Smooth muscle cell (in vitro differentiated cells): ENCODE measurements around the gene AP5S1. TPM values are rescaled to one million over a fixed set of nuclear protein-coding genes. Genes with fewer than 3 reads are reported as not detected.

Experiments
- DNase-seq: peaks from one replicate; lab custom pipeline; 2025; ENCODE audit not compliant: unreplicated experiment; lab: John Stamatoyannopoulos, UW
- H2AFZ ChIP-seq: fragments of 200-600 bp; sonication (generic); 2 replicates; pipeline ENCODE4 v1.6.0; 2016; ENCODE audit warnings: antibody characterized with exemption, low read depth, mild to moderate bottlenecking
- H3F3A ChIP-seq: fragments of 200-600 bp; sonication (generic); 2 replicates; pipeline ENCODE4 v1.6.0; 2017; ENCODE audit warnings: antibody characterized with exemption, low read depth
- H3K27ac ChIP-seq: fragments of 200-600 bp; sonication (generic); 2 replicates; pipeline ENCODE4 v1.5.1; 2016; ENCODE audit warnings: low read depth, mild to moderate bottlenecking
- H3K27me3 ChIP-seq: fragments of 200-600 bp; sonication (generic); 2 replicates; pipeline ENCODE4 v1.6.1; 2016; ENCODE audit warnings: low read depth, mild to moderate bottlenecking
- H3K36me3 ChIP-seq: fragments of 200-600 bp; sonication (generic); 2 replicates; pipeline ENCODE4 v1.5.1; 2016; ENCODE audit warnings: low read depth
- H3K4me1 ChIP-seq: fragments of 200-600 bp; sonication (generic); 2 replicates; pipeline ENCODE4 v1.5.1; 2016; ENCODE audit warnings: low read depth
- H3K4me2 ChIP-seq: fragments of 200-600 bp; sonication (generic); 2 replicates; pipeline ENCODE4 v1.6.0; 2016; ENCODE audit warnings: mild to moderate bottlenecking
- H3K4me3 ChIP-seq: fragments of 200-600 bp; sonication (generic); 2 replicates; pipeline ENCODE4 v1.5.1; 2016; ENCODE audit warnings: mild to moderate bottlenecking
- H3K79me2 ChIP-seq: fragments of 200-600 bp; sonication (generic); 2 replicates; pipeline ENCODE4 v1.6.0; 2016; ENCODE audit warnings: low read depth, mild to moderate bottlenecking
- H3K9ac ChIP-seq: fragments of 200-600 bp; sonication (generic); 2 replicates; pipeline ENCODE4 v1.6.0; 2016; ENCODE audit warnings: low read depth
- H3K9me3 ChIP-seq: fragments of 200-600 bp; sonication (generic); replicated peaks from 2 replicates; pipeline ENCODE4 v1.5.1; 2016; ENCODE audit warnings: low read depth
- H4K20me1 ChIP-seq: fragments of 200-600 bp; sonication (generic); 2 replicates; pipeline ENCODE4 v1.6.0; 2016; ENCODE audit warnings: low read depth
- WGBS: methylation state at CpG from one replicate; pipeline ENCODE4 v1.1.7; 2016; ENCODE audit warnings: low lambda C conversion rate; 5-methylcytosine and 5-hydroxymethylcytosine counted together
- polyA plus RNA-seq: library from polyadenylated mRNA; unstranded; fragments of >200 nt; fragmentation: Nextera tagmentation; extraction: Ambion mirVana; gene quantifications from 2 replicates; pipeline ENCODE4 v1.2.1, GENCODE V29; 2016
- total RNA-seq: library from RNA; depleted of rRNA; stranded (reverse); fragments of >200 nt; gene quantifications from 2 replicates; pipeline ENCODE4 v1.2.3, GENCODE V29; 2014
- TF ChIP-seq, protein P1 (sequence below): fragments of 200-600 bp; sonication (generic); IDR thresholded peaks from 2 replicates; pipeline ENCODE4 v1.5.1; 2017; ENCODE audit warnings: borderline replicate concordance, mild to moderate bottlenecking, antibody characterized with exemption; ENCODE audit not compliant: insufficient read depth, poor library complexity, severe bottlenecking

The AP5S1 gene
- total and polyA plus RNA-seq, 2 experiments from 2014 or later, result 3.1 to 14.7 TPM

DNA sequence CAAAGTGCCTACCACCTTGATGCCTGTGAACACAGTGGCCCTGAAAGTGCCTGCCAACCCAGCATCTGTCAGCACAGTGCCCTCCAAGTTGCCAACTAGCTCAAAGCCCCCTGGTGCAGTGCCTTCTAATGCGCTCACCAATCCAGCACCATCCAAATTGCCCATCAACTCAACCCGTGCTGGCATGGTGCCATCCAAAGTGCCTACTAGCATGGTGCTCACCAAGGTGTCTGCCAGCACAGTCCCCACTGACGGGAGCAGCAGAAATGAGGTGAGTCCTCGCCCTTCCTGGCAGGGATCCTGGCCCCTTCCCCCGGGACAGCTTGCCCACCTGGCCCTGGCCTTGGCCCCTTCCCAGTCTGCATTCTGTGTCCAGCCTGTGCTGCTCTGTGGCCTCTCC lies 44.2 kb downstream of the AP5S1 start:
- Histone ChIP-seq H3K4me3 (no peak overlapping the region), H3K4me1 (no peaks in the 10 kb centered on the region), H3K79me2 (no peaks in the 10 kb centered on the region), H3K36me3 (peaks cover 9% of the 10 kb centered on the region), H3F3A (no peaks in the 10 kb centered on the region), H3K27ac (no peak overlapping the region), H4K20me1 (peaks cover 12% of the 10 kb centered on the region), H3K27me3 (no peaks in the 10 kb centered on the region), H3K9me3 (no peaks in the 10 kb centered on the region), H3K4me2 (no peak overlapping the region), H2AFZ (no peak overlapping the region), H3K9ac (no peak overlapping the region)
- DNase-seq, result no peak
- 97% methylated on average over 5 of the region's 5 CpGs for WGBS
- TF ChIP-seq, protein P1, sequence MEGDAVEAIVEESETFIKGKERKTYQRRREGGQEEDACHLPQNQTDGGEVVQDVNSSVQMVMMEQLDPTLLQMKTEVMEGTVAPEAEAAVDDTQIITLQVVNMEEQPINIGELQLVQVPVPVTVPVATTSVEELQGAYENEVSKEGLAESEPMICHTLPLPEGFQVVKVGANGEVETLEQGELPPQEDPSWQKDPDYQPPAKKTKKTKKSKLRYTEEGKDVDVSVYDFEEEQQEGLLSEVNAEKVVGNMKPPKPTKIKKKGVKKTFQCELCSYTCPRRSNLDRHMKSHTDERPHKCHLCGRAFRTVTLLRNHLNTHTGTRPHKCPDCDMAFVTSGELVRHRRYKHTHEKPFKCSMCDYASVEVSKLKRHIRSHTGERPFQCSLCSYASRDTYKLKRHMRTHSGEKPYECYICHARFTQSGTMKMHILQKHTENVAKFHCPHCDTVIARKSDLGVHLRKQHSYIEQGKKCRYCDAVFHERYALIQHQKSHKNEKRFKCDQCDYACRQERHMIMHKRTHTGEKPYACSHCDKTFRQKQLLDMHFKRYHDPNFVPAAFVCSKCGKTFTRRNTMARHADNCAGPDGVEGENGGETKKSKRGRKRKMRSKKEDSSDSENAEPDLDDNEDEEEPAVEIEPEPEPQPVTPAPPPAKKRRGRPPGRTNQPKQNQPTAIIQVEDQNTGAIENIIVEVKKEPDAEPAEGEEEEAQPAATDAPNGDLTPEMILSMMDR, result no peak

DNA sequence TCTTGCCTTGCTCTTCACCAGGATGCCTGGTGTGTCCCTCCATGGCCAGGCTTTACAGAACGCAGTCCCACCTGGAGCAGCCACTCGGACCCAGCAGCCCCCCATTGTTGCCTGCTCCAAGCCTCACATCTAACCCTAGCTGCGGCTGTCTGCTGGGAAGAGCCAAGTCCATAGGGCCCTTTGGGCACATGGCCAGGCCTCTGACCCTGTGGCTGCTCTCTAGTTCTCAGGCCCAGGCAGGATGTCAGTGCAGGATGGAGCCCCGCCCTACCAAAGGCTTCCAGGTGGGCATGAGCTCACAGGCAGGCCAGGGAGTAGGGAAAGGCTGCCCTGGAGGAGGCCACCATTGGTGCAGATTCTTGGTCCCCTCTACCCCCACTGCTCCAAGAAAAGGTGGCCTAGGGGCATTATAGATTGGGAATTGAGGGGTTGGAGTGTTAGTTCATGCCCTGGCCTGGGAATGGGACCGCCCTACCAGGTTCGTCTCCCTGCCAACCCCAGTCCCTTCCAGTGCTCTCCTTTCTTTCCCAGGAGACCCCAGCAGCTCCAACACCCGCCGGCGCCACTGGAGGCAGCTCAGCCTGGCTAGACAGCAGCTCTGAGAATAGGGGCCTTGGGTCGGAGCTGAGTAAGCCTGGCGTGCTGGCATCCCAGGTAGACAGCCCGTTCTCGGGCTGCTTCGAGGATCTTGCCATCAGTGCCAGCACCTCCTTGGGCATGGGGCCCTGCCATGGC lies 45.0 kb downstream of the AP5S1 start:
- TF ChIP-seq, protein P1, result no peak

DNA sequence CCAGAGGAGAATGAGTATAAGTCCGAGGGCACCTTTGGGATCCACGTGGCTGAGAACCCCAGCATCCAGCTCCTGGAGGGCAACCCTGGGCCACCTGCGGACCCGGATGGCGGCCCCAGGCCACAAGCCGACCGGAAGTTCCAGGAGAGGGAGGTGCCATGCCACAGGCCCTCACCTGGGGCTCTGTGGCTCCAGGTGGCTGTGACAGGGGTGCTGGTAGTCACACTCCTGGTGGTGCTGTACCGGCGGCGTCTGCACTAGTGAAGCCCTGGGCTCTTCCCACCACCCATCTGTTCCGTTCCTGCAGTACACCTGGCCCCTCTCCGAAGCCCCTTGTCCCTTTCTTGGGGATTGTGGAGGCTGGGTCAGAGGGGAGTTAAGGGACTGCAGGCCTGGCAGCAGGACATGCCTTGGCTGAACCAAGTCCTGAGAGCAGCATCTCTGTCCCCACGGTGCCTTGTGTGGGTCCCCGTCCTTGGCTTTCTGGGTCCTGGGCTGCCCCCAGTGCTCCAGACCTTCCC lies 45.6 kb downstream of the AP5S1 start:
- H3K36me3 ChIP-seq, result peaks cover 9% of the 10 kb centered on the region
- TF ChIP-seq, protein P1, result no peak

More for the DNA sequence above, 45.0 kb downstream of the AP5S1 start:
- H4K20me1 ChIP-seq, result peaks cover 12% of the 10 kb centered on the region
- no peaks in the 10 kb centered on the region for H3K79me2 ChIP-seq
- no peak overlapping the region for H2AFZ ChIP-seq
- no peaks in the 10 kb centered on the region for H3K27me3 ChIP-seq
- peaks cover 9% of the 10 kb centered on the region for H3K36me3 ChIP-seq
- H3K9me3 ChIP-seq, result no peaks in the 10 kb centered on the region
- no peaks in the 10 kb centered on the region for H3F3A ChIP-seq
- no peak overlapping the region for H3K27ac ChIP-seq
- 97% methylated on average over 14 of the region's 14 CpGs for WGBS
- no peak overlapping the region for H3K9ac ChIP-seq
- no peak overlapping the region for H3K4me2 ChIP-seq
- DNase-seq, result no peak
- H3K4me1 ChIP-seq, result no peaks in the 10 kb centered on the region
- no peak overlapping the region for H3K4me3 ChIP-seq

DNA sequence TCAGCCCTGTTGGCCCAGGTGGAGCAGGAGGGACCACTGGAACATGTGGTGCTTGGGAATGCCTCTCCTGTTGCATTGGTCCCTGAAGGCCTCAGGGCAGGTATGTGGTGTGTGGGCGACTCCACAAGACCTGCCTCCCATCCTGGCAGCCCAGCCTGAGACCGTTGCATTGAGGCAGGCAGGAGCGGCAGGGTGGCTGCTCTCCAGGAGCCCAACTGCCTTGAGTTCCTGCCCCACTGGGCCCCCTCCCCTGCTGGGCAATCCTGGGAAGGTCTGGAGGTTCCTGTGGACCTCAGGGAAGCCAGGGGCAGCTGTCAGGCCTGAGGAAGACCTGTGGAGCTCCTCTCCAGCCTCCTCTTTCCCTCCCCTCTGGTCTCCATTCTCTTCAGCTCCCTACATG lies 46.1 kb downstream of the AP5S1 start:
- H3K4me2 ChIP-seq, result no peak overlapping the region
- no peak overlapping the region for H2AFZ ChIP-seq
- no peak for DNase-seq
- TF ChIP-seq, protein P1, result no peak
- WGBS, result 74% methylated on average over 3 of the region's 3 CpGs
- no peaks in the 10 kb centered on the region for H3K4me1 ChIP-seq
- H4K20me1 ChIP-seq, result peaks cover 12% of the 10 kb centered on the region
- H3F3A ChIP-seq, result no peaks in the 10 kb centered on the region
- H3K4me3 ChIP-seq, result no peak overlapping the region
- no peaks in the 10 kb centered on the region for H3K9me3 ChIP-seq
- H3K27ac ChIP-seq, result no peak overlapping the region
- H3K27me3 ChIP-seq, result no peaks in the 10 kb centered on the region
- H3K36me3 ChIP-seq, result peaks cover 9% of the 10 kb centered on the region
- no peaks in the 10 kb centered on the region for H3K79me2 ChIP-seq
- H3K9ac ChIP-seq, result no peak overlapping the region

More for the DNA sequence above, 45.6 kb downstream of the AP5S1 start:
- Histone ChIP-seq H2AFZ (no peak overlapping the region), H3K4me1 (no peaks in the 10 kb centered on the region), H3K27ac (no peak overlapping the region), H3K27me3 (no peaks in the 10 kb centered on the region), H3K4me2 (no peak overlapping the region), H3K9ac (no peak overlapping the region), H4K20me1 (peaks cover 12% of the 10 kb centered on the region), H3K4me3 (no peak overlapping the region), H3K79me2 (no peaks in the 10 kb centered on the region), H3F3A (no peaks in the 10 kb centered on the region), H3K9me3 (no peaks in the 10 kb centered on the region)
- 99% methylated on average over 14 of the region's 14 CpGs for WGBS
- no peak for DNase-seq
